IPS-NIHi11 (cell line): ENCODE data around the gene GRK4.
"Not testable (repeated sequence)": the region's sequence is repeated elsewhere in the genome, so short reads cannot be mapped to it uniquely, and the experiment has no call there.

Source experiments
- DNase-seq: peaks from one replicate; pipeline ENCODE4 v3.0.0; 2012; ENCODE audit warnings: mixed read lengths, low spot score

GRK4 gene

GRCh38 chr4:2961811-2962441, 1.4 kb upstream of the GRK4 start:
- DNase-seq, result no peak

- DNase-seq, result peak; percentile 55
These were observed 677 bp upstream of the GRK4 start for GRCh38 chr4:2962614-2963174.

- DNase-seq, result no peak
These were observed 648 bp downstream of the GRK4 start for GRCh38 chr4:2963966-2964471.

- DNase-seq, result no peak
These were observed 1.4 kb downstream of the GRK4 start for GRCh38 chr4:2964706-2965258.

- no peak for DNase-seq
These were observed 1.9 kb downstream of the GRK4 start for GRCh38 chr4:2965262-2965661.

- DNase-seq, result no peak
These were observed 5.0 kb downstream of the GRK4 start for GRCh38 chr4:2968381-2968780.

GRCh38 chr4:2971275-2971674, 7.9 kb downstream of the GRK4 start:
- DNase-seq, result no peak

- no peak for DNase-seq
These were observed 14.1 kb downstream of the GRK4 start for GRCh38 chr4:2977211-2978088.

- DNase-seq, result no peak
These were observed 18.0 kb downstream of the GRK4 start for GRCh38 chr4:2981256-2981819.

- no peak for DNase-seq
These were observed 18.6 kb downstream of the GRK4 start for GRCh38 chr4:2982012-2982411.

- not testable (repeated sequence) for DNase-seq
These were observed 20.3 kb downstream of the GRK4 start for GRCh38 chr4:2983715-2984114.

GRCh38 chr4:2991243-2991642, 27.9 kb downstream of the GRK4 start:
- DNase-seq, result no peak

GRCh38 chr4:2994917-2995316, 31.5 kb downstream of the GRK4 start:
- no peak for DNase-seq

GRCh38 chr4:2995546-2996265, 32.3 kb downstream of the GRK4 start:
- no peak for DNase-seq

- DNase-seq, result no peak
These were observed 33.0 kb downstream of the GRK4 start for GRCh38 chr4:2996415-2996814.

GRCh38 chr4:3007724-3008123, 44.4 kb downstream of the GRK4 start:
- DNase-seq, result no peak

GRCh38 chr4:3009422-3009821, 46.1 kb downstream of the GRK4 start:
- DNase-seq, result peak; percentile 41

GRCh38 chr4:3010577-3010976, 47.2 kb downstream of the GRK4 start:
- no peak for DNase-seq

- no peak for DNase-seq
These were observed 47.6 kb downstream of the GRK4 start for GRCh38 chr4:3010998-3011397.

GRCh38 chr4:3011456-3012220, 48.3 kb downstream of the GRK4 start:
- no peak for DNase-seq

- no peak for DNase-seq
These were observed 50.0 kb downstream of the GRK4 start for GRCh38 chr4:3013323-3013722.
